CD4-positive, alpha-beta T cell treated with Interleukin-10 for 1 hour (primary cell): ENCODE measurements around the gene DDAH2.
"Not testable (repeated sequence)": the region's sequence is repeated elsewhere in the genome, so short reads cannot be mapped to it uniquely, and the experiment has no call there.

Experiments
- DNase-seq: peaks from one replicate; pipeline ENCODE4 v3.0.0-alpha.2; 2020

Gene DDAH2

DNA sequence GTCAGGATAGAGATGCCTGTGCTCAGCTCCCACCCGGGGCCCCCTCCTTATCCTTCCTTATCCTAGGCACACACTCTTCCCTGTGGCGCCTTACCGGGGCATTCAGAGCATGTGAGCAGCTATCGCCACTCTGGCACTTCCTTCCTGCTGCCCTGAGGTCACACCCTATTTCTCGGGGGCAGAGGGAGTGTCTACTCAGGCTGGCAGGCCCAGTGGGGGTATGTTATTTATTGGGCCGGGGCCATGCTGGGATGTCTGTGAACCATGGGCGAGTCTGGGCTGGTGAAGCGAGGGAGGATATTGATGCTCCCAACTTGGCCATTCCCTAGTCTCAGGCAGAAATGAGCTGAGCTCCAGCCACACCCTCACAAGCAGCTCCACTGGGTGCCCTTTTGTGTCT, 17.9 kb downstream of the DDAH2 start:
- no peak for DNase-seq

DNA sequence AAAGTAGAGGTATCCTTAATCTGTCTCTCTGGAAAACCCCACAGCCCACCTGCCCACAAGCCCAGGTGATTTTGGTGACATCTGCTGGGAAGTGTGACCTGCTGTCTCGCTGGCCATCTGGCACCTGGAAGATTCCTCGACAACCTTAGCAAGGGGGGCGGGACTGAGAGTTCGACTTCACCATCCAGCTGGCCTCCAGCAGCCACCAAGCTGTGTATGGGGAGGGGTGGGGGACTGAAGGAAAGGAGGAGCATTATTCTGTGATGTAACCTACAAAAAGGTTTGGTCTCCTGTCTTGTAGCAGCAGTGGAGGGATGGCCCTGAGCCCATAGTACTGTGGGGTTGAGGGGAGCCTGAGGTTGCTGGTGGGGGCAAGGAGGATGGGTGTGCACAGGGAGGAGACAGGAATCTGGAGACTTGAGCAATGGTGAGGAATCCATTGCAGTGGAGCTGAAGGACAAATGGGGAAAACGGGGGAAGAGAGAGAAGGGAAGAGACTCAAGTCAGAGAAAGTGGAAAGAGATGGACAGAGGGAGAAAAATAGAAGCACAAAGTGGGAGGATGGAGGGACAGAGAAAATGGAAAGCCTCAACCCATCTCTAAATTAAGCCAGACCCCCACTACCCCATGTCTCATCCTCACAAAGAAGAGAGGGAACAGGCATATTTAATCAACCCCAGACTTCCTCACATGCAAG, 18.4 kb downstream of the DDAH2 start:
- no peak for DNase-seq

GRCh38 chr6:31709157-31709556, 19.9 kb downstream of the DDAH2 start:
- DNase-seq, result not testable (repeated sequence)

DNA sequence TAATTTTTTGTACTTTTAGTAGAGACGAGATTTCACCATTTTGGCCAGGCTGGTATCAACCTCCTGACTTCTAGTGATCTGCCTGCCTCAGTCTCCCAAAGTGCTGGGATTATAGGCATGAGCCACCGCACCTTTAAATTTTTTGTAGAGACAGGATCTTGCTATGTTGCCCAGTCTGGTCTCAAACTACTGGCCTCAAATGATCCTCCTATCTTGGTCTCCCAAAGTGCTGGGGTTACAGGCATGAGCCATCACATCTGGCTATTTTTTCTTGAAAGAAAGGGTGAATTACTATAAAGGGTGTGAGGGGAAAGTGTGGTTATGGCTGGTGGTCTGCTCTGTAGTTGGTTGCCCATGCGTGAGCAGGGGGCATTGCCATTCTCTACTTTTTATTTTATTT, 20.9 kb downstream of the DDAH2 start:
- no peak for DNase-seq

GRCh38 chr6:31707701-31708100, 21.4 kb downstream of the DDAH2 start:
- DNase-seq, result no peak

GRCh38 chr6:31706599-31706998, 22.5 kb downstream of the DDAH2 start, which contains the start of gene LY6G6F:
TSS of gene LY6G6F (plus strand) at chr6:31706866. CDS start at chr6:31706907, 41 bp downstream.
- no peak for DNase-seq

- DNase-seq, result no peak
Measured at GRCh38 chr6:31705931-31706330, 23.2 kb downstream of the DDAH2 start.

GRCh38 chr6:31702819-31703716, 26.0 kb downstream of the DDAH2 start, which contains the start of gene ABHD16A:
TSS of gene ABHD16A (minus strand) at chr6:31703324. CDS start at chr6:31703281, 43 bp downstream.
- DNase-seq, result peak; percentile 98

- peak; percentile 15 for DNase-seq
Measured at GRCh38 chr6:31702405-31702818, 26.7 kb downstream of the DDAH2 start.

DNA sequence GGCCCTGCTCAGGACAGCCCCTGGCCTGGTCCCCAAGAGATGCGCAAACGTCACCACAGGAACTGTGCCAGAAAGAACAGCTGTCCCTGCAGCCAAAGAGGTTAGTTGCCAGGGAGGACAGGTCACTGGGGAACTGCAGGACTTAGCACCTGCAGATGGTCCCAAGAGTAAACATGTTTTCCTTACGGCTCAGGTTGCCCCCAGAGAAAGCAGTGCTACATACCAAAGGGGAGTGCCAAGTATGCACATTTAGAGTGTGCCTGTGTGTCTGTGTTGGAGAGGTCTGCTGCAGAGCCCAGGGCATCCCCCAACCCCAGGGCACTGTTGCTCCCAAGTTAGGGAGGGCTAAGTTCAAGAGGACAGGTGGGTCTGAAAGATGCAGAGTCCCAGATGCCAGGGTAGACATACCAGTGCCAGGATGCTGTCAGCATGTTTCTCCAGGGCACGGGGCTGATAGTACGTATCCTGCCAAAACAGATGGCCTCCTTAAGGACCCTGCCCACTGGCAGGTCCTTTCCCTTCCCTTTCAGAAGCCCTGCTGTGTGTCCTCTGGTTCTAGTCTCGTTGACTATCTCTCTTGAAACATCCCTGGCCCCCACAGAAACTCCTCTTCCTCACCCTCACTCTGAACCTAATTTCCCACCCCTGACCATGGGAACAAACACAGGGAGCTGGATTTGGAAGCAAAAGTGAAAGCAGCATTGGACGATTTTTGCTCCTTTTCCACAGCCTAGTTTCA, 27.3 kb downstream of the DDAH2 start:
- no peak for DNase-seq

DNA sequence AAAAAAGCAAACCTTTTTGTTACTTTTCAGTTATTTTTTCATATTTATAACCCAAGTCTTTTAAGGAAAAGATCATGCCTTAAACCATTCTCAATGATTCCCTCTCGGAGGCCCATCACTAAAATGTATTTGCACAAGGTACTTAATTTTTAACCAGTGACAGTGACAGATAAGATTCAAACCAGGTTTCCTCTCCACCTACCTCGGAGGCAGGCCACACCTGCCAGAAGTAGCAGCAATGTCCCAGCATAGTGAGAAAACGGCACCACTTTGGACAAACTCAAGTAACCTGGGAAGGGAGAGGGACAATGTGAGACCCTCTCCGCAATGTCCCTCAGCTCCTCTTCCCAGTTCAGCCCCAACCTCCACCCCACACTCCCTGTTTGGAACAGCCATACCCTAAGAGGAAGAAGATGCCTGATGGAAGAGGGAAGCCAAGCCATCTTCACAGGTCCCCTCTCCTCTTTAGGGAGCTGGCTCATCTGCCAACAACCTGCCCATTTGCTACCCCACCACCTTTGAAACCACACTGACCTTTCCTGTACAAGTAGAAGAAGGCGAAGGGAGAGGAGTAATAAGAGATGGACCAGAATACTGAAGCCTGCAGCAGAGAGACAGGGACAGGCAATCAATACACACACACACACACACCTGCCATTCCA, 28.2 kb downstream of the DDAH2 start:
- no peak for DNase-seq

GRCh38 chr6:31697555-31697954, 31.5 kb downstream of the DDAH2 start:
- DNase-seq, result no peak

DNA sequence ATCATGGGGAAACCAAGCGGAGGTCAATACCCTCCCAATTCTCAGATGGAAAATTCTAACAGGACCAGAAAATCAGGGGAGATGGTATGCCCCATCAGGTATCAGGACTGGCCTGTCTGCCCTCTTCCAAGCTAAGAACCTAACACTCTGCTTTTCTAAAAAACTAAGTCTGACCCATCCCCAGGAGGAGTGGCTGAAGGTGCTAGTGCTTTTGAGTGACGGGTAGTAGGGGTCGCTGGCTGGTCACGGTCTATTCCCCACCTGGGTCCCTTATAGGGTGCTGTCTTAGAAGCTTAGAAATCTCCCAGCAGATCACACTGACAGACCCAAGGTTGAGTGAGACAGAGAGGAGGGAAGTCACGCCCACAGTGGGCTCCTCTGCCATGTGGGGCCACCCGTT, 35.6 kb downstream of the DDAH2 start:
- no peak for DNase-seq

- DNase-seq, result no peak
Measured at GRCh38 chr6:31692886-31693285, 36.2 kb downstream of the DDAH2 start.

- DNase-seq, result no peak
Measured at GRCh38 chr6:31692353-31692752, 36.7 kb downstream of the DDAH2 start.

DNA sequence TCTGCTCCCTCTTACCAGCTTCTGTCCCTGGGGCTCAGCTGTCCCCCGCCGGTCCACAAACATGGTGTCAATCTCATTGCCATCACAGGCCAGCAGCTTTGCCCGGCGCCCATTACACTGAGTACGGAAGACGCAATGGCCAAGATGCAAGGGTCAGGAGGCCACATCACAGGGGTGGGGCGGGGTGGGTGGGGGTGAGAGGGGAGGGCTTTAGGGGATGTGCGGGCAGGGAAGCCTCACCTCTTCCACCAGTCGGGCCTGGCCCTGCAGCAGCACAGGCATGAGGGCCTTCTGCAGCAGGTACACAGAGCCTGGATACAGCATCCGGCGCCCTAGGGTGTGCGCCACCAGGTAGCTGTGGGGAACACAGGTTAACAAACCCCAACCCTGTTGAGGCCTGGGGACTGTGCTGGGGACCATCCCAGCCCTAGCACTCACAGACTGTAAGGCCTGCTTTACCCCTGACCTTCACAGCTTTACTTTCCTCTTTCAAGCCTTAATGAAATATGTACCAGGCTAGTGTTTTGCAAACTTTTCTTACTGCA, 37.5 kb downstream of the DDAH2 start:
- no peak for DNase-seq

DNA sequence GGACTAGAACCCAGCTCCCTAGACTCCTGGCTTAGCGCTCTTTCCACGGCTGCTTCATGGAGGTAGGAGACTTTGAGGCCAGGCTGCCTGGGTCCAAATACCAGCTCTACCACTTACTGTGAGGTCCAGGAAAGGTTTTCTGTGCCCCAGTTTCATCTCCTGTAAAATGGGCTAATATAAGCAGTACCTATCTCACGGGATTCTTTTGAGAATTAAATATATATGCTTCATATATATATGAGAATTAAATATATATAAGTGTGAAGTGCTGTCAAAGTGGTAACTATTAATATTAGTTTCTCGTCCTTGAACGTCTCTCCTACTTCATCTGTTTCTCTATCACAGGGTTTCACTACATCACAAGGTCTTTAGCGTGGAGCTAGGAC, 38.0 kb downstream of the DDAH2 start:
- DNase-seq, result no peak

- DNase-seq, result no peak
Measured at GRCh38 chr6:31690231-31691077, 38.6 kb downstream of the DDAH2 start.

- DNase-seq, result peak; percentile 19
Measured at GRCh38 chr6:31689249-31690110, 39.6 kb downstream of the DDAH2 start.
